CD14-positive monocyte (primary cell): ENCODE results near the gene SLC47A2. TPM values are rescaled to one million over a fixed set of nuclear protein-coding genes. Genes with fewer than 3 reads are reported as not detected.
A peak's percentile ranks its signal among the peaks of the same experiment; 100 is the strongest.

Experiments used
- DNase-seq, 3 donors: peaks; one replicate each; pipeline ENCODE4 v3.0.0-alpha.2; 2011 to 2022
- H2AFZ ChIP-seq: 2 replicates; pipeline ENCODE4 v1.6.0; 2012; ENCODE audit warnings: mild to moderate bottlenecking, low read depth, low read length, inconsistent platforms; ENCODE audit not compliant: insufficient read depth, poor library complexity, severe bottlenecking
- H3K27ac ChIP-seq, 2 donors: 1 replicate in 1 of 2; 2 replicates in 1 of 2; pipeline ENCODE4 v1.5.1; 2012 to 2013; ENCODE audit warnings: low read length in 2 of 2, control low read depth in 1 of 2, inconsistent platforms in 1 of 2, low read depth in 1 of 2, mild to moderate bottlenecking in 1 of 2
- H3K27me3 ChIP-seq, 2 donors: one replicate each; pipeline versions ENCODE4 v1.6.0 to v1.6.1; 2011 to 2013; ENCODE audit warnings: low read length in 2 of 2; ENCODE audit not compliant: control insufficient read depth in 2 of 2, insufficient read depth in 2 of 2
- H3K36me3 ChIP-seq, 2 donors: replicated peaks in 1 of 2; 1 replicate in 1 of 2; 2 replicates in 1 of 2; pipeline versions ENCODE4 v1.5.1 to v1.6.1; 2012 to 2013; ENCODE audit warnings: low read length in 2 of 2, control low read depth in 1 of 2, inconsistent platforms in 1 of 2, mild to moderate bottlenecking in 1 of 2; ENCODE audit not compliant: insufficient read depth in 2 of 2, control insufficient read depth in 1 of 2
- H3K4me1 ChIP-seq, 2 donors: 1 replicate in 1 of 2; 2 replicates in 1 of 2; pipeline versions ENCODE4 v1.5.1 to v1.6.1; 2012 to 2013; ENCODE audit warnings: low read length in 2 of 2, control low read depth in 1 of 2, inconsistent platforms in 1 of 2, mild to moderate bottlenecking in 1 of 2, moderate library complexity in 1 of 2; ENCODE audit not compliant: insufficient read depth in 2 of 2, control insufficient read depth in 1 of 2
- H3K4me2 ChIP-seq: replicated peaks from 2 replicates; pipeline ENCODE3; 2012; ENCODE audit warnings: low read length, moderate library complexity, mild to moderate bottlenecking; ENCODE audit not compliant: poor library complexity, severe bottlenecking; ENCODE audit errors: extremely low read depth
- H3K4me3 ChIP-seq, 3 experiments: fragments of 200-600 bp in 1 of 3; sonication (generic) in 1 of 3; replicated peaks in 1 of 3; 1 replicate in 2 of 3; 2 replicates in 1 of 3; pipeline ENCODE4 v1.5.1; 2011 to 2013; ENCODE audit warnings: low read length in 3 of 3, mild to moderate bottlenecking in 3 of 3, control low read depth in 2 of 3, low read depth in 2 of 3, inconsistent platforms in 1 of 3, moderate library complexity in 1 of 3
- H3K79me2 ChIP-seq: 2 replicates; pipeline ENCODE4 v1.6.0; 2012; ENCODE audit warnings: mild to moderate bottlenecking, control low read depth, inconsistent platforms, low read length, moderate library complexity; ENCODE audit not compliant: insufficient read depth
- H3K9ac ChIP-seq: 2 replicates; pipeline ENCODE4 v1.6.0; 2017; ENCODE audit warnings: low read length, mild to moderate bottlenecking; ENCODE audit not compliant: insufficient read depth, poor library complexity, severe bottlenecking
- H3K9me3 ChIP-seq, 2 donors: replicated peaks in 1 of 2; 1 replicate in 1 of 2; 2 replicates in 1 of 2; pipeline versions ENCODE4 v1.5.1 to v1.6.1; 2012 to 2013; ENCODE audit warnings: low read length in 2 of 2, control low read depth in 1 of 2; ENCODE audit not compliant: control insufficient read depth in 1 of 2, insufficient read depth in 1 of 2
- H4K20me1 ChIP-seq: 2 replicates; pipeline ENCODE4 v1.6.0; 2012; ENCODE audit warnings: mild to moderate bottlenecking, low read length, control low read depth, moderate library complexity; ENCODE audit not compliant: insufficient read depth
- H3K27ac Mint-ChIP-seq, 7 donors: one replicate each; pipeline ENCODE4 v1.8.0; 2020; ENCODE audit warnings: mild to moderate bottlenecking in 7 of 7, mixed read lengths in 7 of 7, moderate library complexity in 6 of 7, inconsistent platforms in 2 of 7
- H3K27me3 Mint-ChIP-seq, 3 donors: one replicate each; pipeline ENCODE4 v1.8.0; 2021 to 2022; ENCODE audit warnings: low read depth in 3 of 3, mild to moderate bottlenecking in 3 of 3, mixed read lengths in 3 of 3, moderate library complexity in 3 of 3, inconsistent platforms in 1 of 3
- H3K36me3 Mint-ChIP-seq, 2 donors: one replicate each; pipeline ENCODE4 v1.8.0; 2020; ENCODE audit warnings: mixed read lengths in 2 of 2, inconsistent platforms in 1 of 2, mild to moderate bottlenecking in 1 of 2
- H3K4me1 Mint-ChIP-seq: one replicate; pipeline ENCODE4 v1.8.0; 2020; ENCODE audit warnings: mild to moderate bottlenecking, mixed read lengths
- H3K4me3 Mint-ChIP-seq, 2 donors: one replicate each; pipeline ENCODE4 v1.8.0; 2020; ENCODE audit warnings: mild to moderate bottlenecking in 2 of 2, mixed read lengths in 2 of 2, moderate library complexity in 1 of 2
- H3K9me3 Mint-ChIP-seq, 7 donors: one replicate each; pipeline ENCODE4 v1.8.0; 2020 to 2022; ENCODE audit warnings: mixed read lengths in 7 of 7, mild to moderate bottlenecking in 6 of 7, moderate library complexity in 6 of 7, inconsistent platforms in 2 of 7
- WGBS: methylation state at CpG from one replicate; pipeline ENCODE4 v1.1.5; 2013; ENCODE audit warnings: missing lambda C conversion rate; ENCODE audit not compliant: insufficient coverage; 5-methylcytosine and 5-hydroxymethylcytosine counted together
- intact Hi-C, 2 donors: fragments of 100-400 bp; cut with micrococcal nuclease; formaldehyde crosslinking; loops; one replicate each; pipeline versions ENCODE4 v1.15.0 to v1.15.1; 2023
- polyA plus RNA-seq, 3 donors: library from polyadenylated mRNA; depleted of rRNA in 1 of 3; unstranded in 2 of 3; stranded (reverse) in 1 of 3; fragments of 300-500 nt in 2 of 3; fragments of >200 nt in 1 of 3; fragmentation: Illumina TruSeq in 2 of 3; gene quantifications; 1 replicate in 2 of 3; 2 replicates in 1 of 3; pipeline ENCODE4 v1.2.3, GENCODE V29; 2012 to 2021
- TF ChIP-seq, protein P1 (sequence below): fragments of 200-600 bp; IDR thresholded peaks from one replicate; pipeline ENCODE4 v1.8.0; 2022; ENCODE audit warnings: antibody characterized with exemption, mild to moderate bottlenecking

SLC47A2 gene
- polyA plus RNA-seq, 3 donors, result not detected

DNA sequence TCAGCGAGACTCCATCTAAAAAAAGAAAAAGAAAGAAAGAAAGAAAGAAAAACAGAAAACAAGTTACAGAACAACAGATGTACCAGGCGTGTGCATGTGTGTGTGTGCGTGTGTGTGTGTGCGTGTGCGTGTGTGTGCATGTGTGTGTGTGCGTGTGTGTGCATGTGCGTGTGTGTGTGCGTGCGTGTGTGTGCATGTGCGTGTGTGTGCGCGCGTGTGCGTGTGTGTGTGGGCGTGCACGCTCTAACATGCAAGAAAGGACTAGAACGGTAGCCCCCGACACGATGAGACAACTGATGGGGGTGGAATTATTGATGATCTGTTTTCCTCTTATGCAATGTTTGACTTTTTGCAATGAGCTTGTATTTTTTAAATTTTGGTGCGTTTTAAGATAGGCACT is 30.1 kb upstream of the SLC47A2 start:
- Histone ChIP-seq H3K79me2 (no peaks in the 10 kb centered on the region), H2AFZ (no peak overlapping the region), H4K20me1 (no peaks in the 10 kb centered on the region), H3K27me3 (no peaks in the 10 kb centered on the region), H3K36me3 (no peaks in the 10 kb centered on the region), H3K9me3 (no peaks in the 10 kb centered on the region), H3K4me3 (no peak overlapping the region), H3K4me2 (no peak overlapping the region), H3K27ac (no peak overlapping the region), H3K4me1 (peaks cover 8 to 9% of the 10 kb centered on the region in 2 donors), H3K9ac (no peak overlapping the region)
- Mint-ChIP-seq H3K4me3 (no peak overlapping the region), H3K36me3 (no peaks in the 10 kb centered on the region), H3K4me1 (peaks cover 9% of the 10 kb centered on the region), H3K27me3 (peaks cover 7 to 13% (median 8%) of the 10 kb centered on the region in 3 donors), H3K27ac (no peak overlapping the region), H3K9me3 (peaks cover 0 to 1% (median 0%) of the 10 kb centered on the region in 7 donors)
- intact Hi-C loops, result loop anchor here in 1 of 2 donors (5.0 kb wide), 1 partner anchor 44 kb away; no protein-coding TSS in a partner anchor
- DNase-seq, result no peak
- TF ChIP-seq, protein P1, sequence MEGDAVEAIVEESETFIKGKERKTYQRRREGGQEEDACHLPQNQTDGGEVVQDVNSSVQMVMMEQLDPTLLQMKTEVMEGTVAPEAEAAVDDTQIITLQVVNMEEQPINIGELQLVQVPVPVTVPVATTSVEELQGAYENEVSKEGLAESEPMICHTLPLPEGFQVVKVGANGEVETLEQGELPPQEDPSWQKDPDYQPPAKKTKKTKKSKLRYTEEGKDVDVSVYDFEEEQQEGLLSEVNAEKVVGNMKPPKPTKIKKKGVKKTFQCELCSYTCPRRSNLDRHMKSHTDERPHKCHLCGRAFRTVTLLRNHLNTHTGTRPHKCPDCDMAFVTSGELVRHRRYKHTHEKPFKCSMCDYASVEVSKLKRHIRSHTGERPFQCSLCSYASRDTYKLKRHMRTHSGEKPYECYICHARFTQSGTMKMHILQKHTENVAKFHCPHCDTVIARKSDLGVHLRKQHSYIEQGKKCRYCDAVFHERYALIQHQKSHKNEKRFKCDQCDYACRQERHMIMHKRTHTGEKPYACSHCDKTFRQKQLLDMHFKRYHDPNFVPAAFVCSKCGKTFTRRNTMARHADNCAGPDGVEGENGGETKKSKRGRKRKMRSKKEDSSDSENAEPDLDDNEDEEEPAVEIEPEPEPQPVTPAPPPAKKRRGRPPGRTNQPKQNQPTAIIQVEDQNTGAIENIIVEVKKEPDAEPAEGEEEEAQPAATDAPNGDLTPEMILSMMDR, result no peak
- WGBS, result 92% methylated on average over 17 of the region's 20 CpGs

DNA sequence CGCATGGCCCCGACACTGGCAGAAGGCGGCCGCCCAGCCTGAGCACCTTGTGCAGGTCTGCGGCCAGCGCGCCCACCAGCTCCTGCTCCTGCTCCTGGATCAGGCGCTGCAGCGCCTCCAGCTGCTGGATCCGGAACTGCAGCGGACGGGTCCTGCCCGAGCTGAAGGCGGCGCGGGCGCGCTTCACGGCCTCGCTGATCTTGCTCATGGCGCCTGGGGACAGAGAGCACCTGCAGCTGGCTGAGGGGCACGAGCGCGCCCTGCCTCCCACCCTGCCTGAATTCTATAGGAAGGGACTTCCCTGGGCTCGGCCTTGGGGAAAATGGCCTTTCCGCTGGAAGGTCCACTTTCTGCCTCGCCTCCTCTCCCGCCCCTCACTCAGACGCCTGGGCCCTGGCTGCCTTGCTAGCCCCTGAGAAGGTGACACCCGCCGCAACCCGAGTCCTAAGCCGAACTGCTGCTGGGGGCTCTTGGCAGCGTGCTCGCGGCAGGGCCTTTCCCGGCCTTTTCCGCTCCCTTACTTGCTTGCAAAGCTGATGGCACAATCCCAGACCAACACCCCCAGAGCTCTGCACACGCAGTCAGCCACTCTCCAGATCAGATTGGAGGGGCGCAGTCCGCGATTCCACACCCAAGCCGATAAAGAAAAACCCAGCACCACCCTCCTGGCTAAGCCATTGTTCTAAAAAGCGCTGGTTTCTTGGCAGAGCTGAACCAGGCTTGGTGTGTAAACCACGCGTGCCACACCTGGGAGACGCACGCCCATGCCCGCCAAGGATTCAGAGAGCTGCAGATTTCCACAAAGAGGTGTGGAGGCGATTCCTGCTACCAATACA is 28.8 kb upstream of the SLC47A2 start:
- Histone ChIP-seq H3K27ac (no peak overlapping the region), H3K36me3 (no peaks in the 10 kb centered on the region), H3K27me3 (no peaks in the 10 kb centered on the region), H2AFZ (peak overlapping the region; percentile 82), H3K4me1 (peaks cover 8 to 9% of the 10 kb centered on the region in 2 donors), H3K79me2 (no peaks in the 10 kb centered on the region), H3K9me3 (no peaks in the 10 kb centered on the region), H3K4me3 (peak overlapping the region in 2 of 3 experiments; percentile 15 to 68), H3K4me2 (peak overlapping the region; percentile 79), H3K9ac (peak overlapping the region; percentile 15), H4K20me1 (no peaks in the 10 kb centered on the region)
- Mint-ChIP-seq H3K9me3 (peaks cover 0 to 1% (median 0%) of the 10 kb centered on the region in 7 donors), H3K4me1 (peaks cover 9% of the 10 kb centered on the region), H3K27me3 (peaks cover 8 to 13% (median 8%) of the 10 kb centered on the region in 3 donors), H3K36me3 (no peaks in the 10 kb centered on the region), H3K4me3 (peak overlapping the region; percentile 78 to 86), H3K27ac (peak overlapping the region in 1 of 7 donors; percentile 12)
- WGBS, result 46% methylated on average over 48 of the region's 50 CpGs
- TF ChIP-seq, protein P1, result peak; percentile 98
- intact Hi-C loops, result loop anchor here in 1 of 2 donors (5.0 kb wide), 1 partner anchor 43 kb away; no protein-coding TSS in a partner anchor
- peak; percentile 73 to 74 (median 74) for DNase-seq
